GM19025 (cell line): ENCODE results near the gene TGFB2.

Source experiments
- ATAC-seq: cut with Tn5 transposase; IDR thresholded peaks from one replicate; pipeline ENCODE4 v1.9.1; 2021; ENCODE audit warnings: mild to moderate bottlenecking, low read depth, moderate library complexity; ENCODE audit not compliant: unreplicated experiment

The TGFB2 gene

GRCh38 chr1:218413179-218413578 is 68.0 kb downstream of the TGFB2 start:
- no peak for ATAC-seq

DNA sequence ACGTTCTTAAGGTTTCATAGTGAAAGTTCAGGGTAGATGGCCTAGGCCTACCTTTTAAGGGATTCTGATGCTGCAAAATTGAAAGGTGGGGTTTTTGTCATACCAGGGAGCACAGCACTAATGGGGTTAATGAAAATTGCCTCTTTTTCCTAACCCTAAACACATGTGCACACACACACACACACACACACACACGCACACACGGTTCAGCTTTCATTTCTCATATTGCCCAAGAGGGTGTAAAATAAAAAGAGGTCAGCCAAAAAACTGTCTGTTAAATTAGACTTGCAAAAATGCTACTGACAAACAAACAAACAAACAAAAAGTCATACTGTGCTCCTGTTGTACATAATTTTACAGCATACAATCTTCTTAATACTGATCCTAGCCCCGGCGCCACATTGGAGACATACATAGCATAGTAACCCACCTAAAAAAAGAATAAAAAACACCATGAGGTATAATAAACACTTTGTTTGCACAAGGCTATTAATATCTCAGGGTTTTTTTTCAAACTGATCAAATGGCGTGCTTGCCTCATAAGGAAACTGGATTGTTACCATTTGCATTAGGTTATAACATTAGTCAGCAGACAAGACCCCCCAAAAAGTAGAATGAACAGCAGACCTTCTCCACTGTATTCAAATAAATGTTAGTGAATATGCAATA is 69.1 kb downstream of the TGFB2 start:
- no peak for ATAC-seq

- ATAC-seq: no peak
Measured at GRCh38 chr1:218415726-218416125, 70.6 kb downstream of the TGFB2 start.

DNA sequence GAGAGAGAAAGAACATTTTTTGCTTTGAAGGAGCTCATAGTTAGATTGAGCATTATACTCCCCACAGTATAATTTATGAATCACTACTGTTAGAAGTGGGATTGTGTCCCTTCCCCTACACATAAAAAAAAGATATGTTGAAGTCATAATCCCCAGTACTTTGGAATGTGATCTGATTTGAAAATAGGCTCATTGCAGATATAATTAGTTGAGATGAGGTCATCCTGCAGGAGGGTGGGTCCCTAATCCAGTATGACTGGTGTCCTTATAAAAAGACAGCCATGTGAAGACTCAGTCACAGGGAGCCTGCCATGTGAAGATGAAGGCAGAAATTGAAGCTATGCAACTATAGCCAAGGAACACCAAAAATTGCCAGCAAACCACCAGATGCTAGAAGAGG is 76.4 kb downstream of the TGFB2 start:
- ATAC-seq: no peak

DNA sequence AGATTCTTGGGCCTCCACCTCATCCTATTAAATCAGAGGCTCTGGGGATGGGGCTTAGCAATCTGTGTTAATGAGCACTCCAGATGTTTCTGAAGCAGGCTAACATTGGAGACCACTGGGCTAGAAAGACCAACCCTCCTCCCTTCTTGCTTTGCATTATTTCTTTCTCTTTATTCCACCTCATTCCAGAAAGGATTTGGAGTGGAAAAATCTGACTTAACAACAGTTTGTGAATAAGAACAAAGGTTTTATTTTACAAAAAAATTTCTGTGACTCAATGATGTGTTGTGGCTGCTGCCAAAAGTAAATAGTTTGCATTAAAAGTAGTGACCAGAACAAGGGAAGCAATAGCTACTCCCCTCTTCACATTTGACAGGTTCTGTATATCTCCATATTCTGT is 79.4 kb downstream of the TGFB2 start:
- ATAC-seq: no peak

- ATAC-seq: no peak
Measured at GRCh38 chr1:218425647-218426342, 80.7 kb downstream of the TGFB2 start.

GRCh38 chr1:218426343-218426657 is 81.2 kb downstream of the TGFB2 start:
- no peak for ATAC-seq

DNA sequence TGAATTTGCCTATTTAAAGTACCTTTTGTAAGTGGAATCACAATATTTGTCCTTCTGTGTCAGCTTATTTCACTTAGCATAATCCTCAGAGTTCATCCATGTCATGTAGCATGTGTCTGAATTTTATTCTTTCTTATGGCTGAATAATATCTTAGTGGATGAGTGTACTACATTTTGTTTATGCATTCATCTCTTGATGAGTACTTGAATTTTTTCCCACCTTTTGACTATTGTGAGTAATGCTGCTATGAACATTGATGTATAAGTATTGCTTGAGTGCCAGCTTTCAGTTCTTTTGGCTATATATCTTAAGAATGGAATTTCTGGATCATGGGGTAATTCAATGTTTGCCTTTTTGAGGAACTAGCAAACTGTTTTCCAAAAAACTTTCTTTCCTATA is 84.2 kb downstream of the TGFB2 start:
- no peak for ATAC-seq

GRCh38 chr1:218430346-218430745 is 85.2 kb downstream of the TGFB2 start:
- ATAC-seq: no peak

DNA sequence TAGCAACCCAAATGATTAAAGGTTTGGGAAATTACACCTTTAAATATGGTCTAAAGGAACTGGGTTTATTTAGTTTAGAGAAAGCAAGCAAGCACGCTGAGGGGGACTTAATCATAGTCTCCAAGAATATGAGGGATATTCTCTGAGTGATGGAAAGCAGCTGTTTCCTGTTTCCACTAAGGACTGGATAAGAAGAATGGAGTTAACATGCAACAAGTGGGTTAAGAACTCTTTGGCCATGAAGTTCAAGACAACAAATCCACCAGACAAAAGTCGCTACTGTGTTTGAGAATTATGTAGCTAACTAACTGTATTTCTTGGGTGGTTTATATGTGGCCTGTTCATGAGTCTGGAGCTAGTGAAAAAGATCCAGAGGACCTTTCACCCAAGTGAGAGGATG is 85.7 kb downstream of the TGFB2 start:
- no peak for ATAC-seq

DNA sequence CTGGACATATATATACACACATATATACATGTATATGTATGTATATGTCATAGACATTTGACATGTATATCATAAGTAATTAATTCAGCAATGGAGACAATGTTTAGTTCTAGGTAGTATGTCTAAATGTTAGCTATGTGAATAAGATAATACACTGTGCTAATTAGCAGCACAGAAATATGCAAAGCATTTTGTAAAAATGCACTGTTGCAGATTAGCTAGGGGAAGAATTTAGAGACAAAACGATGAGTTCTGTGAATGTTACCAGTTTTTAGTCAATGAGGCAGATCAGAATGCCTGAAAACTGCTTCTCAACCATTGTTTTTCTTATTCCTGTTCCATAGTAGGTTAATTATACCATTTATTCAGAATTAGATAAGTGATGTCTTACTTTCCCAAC is 86.3 kb downstream of the TGFB2 start:
- ATAC-seq: no peak

DNA sequence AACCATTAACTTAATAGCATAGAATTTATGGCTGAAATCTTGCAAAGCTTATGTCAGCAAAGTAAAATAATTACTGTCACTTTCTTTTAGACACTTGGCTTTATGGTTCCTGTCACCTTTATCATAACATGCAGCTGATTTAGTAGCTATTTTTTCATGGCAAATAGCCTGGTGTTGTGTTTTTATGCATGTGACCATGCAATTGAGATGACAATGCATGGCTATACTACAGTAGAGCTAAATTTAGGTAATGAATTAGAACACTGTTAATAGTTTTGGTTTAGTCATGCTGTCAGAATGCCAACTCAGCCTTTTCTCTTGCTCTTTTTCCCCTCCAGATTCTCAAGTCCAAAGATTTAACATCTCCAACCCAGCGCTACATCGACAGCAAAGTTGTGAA is 88.6 kb downstream of the TGFB2 start:
- ATAC-seq: no peak

- no peak for ATAC-seq
Measured at GRCh38 chr1:218435528-218435927, 90.4 kb downstream of the TGFB2 start.

- ATAC-seq: no peak
Measured at GRCh38 chr1:218436346-218436745, 91.2 kb downstream of the TGFB2 start.

DNA sequence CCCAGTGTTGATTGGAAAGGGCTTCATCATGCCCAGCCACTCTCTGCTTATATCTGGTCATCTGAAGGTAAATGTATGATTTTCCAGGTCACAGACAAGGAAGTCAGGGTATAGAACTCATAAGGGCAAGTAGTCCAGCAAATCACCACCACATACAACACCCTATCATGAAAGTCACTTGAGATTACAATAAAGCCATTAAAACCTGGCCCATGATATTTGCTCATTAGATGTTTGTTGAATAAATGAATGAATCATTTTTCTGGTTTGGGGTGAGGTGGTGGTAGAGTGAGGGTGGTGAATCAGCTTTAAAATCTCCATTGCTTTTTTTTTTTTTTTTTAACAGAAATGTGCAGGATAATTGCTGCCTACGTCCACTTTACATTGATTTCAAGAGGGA is 91.9 kb downstream of the TGFB2 start:
- no peak for ATAC-seq

GRCh38 chr1:218439541-218440295 is 94.6 kb downstream of the TGFB2 start:
- no peak for ATAC-seq

DNA sequence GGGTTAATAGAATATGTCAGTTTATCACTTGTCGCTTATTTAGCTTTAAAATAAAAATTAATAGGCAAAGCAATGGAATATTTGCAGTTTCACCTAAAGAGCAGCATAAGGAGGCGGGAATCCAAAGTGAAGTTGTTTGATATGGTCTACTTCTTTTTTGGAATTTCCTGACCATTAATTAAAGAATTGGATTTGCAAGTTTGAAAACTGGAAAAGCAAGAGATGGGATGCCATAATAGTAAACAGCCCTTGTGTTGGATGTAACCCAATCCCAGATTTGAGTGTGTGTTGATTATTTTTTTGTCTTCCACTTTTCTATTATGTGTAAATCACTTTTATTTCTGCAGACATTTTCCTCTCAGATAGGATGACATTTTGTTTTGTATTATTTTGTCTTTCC is 98.1 kb downstream of the TGFB2 start:
- ATAC-seq: no peak

DNA sequence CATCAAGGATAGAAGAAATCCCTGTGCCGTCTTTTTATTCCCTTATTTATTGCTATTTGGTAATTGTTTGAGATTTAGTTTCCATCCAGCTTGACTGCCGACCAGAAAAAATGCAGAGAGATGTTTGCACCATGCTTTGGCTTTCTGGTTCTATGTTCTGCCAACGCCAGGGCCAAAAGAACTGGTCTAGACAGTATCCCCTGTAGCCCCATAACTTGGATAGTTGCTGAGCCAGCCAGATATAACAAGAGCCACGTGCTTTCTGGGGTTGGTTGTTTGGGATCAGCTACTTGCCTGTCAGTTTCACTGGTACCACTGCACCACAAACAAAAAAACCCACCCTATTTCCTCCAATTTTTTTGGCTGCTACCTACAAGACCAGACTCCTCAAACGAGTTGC is 99.0 kb downstream of the TGFB2 start:
- ATAC-seq: no peak

DNA sequence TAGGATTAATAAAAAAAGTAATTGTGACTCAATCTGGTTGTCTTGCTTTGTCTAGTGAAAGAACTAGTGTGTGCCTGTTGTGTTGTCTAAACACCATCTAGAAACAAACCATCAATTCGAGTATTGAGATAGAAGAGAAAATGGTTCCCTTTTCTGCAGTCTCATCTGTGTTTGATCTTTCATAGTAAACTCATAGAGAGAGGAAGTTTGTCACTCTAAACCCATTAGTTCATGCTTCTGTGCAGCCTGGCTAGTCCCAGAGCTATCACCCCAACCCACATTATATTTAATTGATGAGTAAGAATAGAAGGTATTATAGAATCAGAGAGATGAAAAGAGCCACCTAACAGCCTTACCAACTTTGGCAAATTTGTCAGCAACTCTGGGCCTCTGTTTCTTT is 99.5 kb downstream of the TGFB2 start:
- no peak for ATAC-seq

DNA sequence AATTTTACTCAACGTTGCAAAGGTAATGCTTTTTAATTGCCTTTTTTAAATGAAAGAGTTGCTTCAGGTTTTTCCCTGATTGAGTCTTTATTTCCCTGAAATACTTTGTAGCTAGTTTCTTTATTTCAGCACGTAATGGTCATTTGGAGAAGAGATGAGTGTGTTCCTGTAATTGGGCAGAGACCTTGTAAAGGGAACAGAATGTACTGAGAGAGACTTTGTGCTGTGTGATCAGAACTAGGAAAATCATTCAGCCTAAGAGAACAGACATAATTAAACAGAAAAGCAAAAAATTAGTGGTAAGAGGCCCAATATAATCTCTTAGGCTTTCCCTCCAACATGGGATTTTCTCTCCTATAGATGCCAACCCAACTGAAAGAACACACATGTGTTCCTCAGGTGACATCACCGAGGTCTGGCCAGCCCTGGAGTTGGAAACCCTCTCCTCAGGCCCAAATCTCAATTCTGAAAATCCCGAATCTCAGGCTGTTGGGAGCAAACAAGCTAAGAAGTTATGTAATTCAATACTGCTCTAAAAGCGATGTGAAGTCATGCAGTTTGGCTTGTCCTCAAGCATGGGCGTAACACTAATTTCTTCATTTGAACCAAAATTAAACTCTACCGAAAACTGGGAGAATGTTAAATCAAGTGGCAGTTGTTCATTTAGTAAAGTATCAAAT is 102.0 kb downstream of the TGFB2 start:
- ATAC-seq: no peak

- ATAC-seq: no peak
Measured at GRCh38 chr1:218451415-218451814, 106.3 kb downstream of the TGFB2 start.
